ENCODE results near the gene ELAVL2.

GRCh38 chr9:23739753-23740152 lies 86.3 kb downstream of the ELAVL2 start:
- TF ChIP-seq CTCF (IDR thresholded peaks at IDR 0.05) (no peak), TCF7L2 (IDR thresholded peaks at IDR 0.05; ENCODE audit: low read depth, low read length) (no peak), POLR2AphosphoS5 (IDR thresholded peaks at IDR 0.05; ENCODE audit: low read depth, low read length) (no peak), REST (IDR thresholded peaks at IDR 0.05; ENCODE audit: insufficient read depth in 1 of 2, low read depth in 2 of 2, low read length in 1 of 2) (no peak), SIN3A (IDR thresholded peaks at IDR 0.05; ENCODE audit: borderline replicate concordance, insufficient read depth, low read depth, low read length) (no peak)

Measured in Panc1 (cell line).